Effector memory CD8-positive, alpha-beta T cell (primary cell): Measurements from ENCODE around the gene PLET1.
"Not testable (repeated sequence)": the region's sequence is repeated elsewhere in the genome, so short reads cannot be mapped to it uniquely, and the experiment has no call there.

Experiments used
- ATAC-seq: fragments of 150-1000 bp; cut with Tn5 transposase; replicated peaks from 2 replicates; pipeline ENCODE4 v1.10.0; 2021; ENCODE audit warnings: mild to moderate bottlenecking, moderate library complexity
- DNase-seq, 3 experiments: peaks; one replicate each; pipeline ENCODE4 v3.0.0; 2021
- H3K27ac Mint-ChIP-seq, 2 donors: one replicate each; pipeline ENCODE4 v1.8.0; 2022; ENCODE audit warnings: mild to moderate bottlenecking in 2 of 2, mixed read lengths in 2 of 2, moderate library complexity in 2 of 2
- H3K27me3 Mint-ChIP-seq, 2 donors: one replicate each; pipeline ENCODE4 v1.8.0; 2022; ENCODE audit warnings: mixed read lengths in 2 of 2
- H3K36me3 Mint-ChIP-seq: one replicate; pipeline ENCODE4 v1.8.0; 2022; ENCODE audit warnings: mild to moderate bottlenecking, moderate library complexity, mixed read lengths; ENCODE audit not compliant: insufficient read depth
- H3K4me1 Mint-ChIP-seq, 2 donors: one replicate each; pipeline ENCODE4 v1.8.0; 2022; ENCODE audit warnings: low read depth in 2 of 2, mixed read lengths in 2 of 2
- H3K4me3 Mint-ChIP-seq, 2 donors: one replicate each; pipeline ENCODE4 v1.8.0; 2022; ENCODE audit warnings: mild to moderate bottlenecking in 2 of 2, mixed read lengths in 2 of 2, moderate library complexity in 2 of 2
- H3K9me3 Mint-ChIP-seq, 2 donors: one replicate each; pipeline ENCODE4 v1.8.0; 2022; ENCODE audit warnings: mixed read lengths in 2 of 2

Gene PLET1

GRCh38 chr11:112206071-112206470, 54.6 kb downstream of the PLET1 start:
- no peaks in the 10 kb centered on the region for H3K9me3 Mint-ChIP-seq
- no peak overlapping the region for H3K4me3 Mint-ChIP-seq
- DNase-seq (no peak), ATAC-seq (no peak)
- no peak overlapping the region for H3K27ac Mint-ChIP-seq
- H3K27me3 Mint-ChIP-seq, result peaks cover 0 to 9% of the 10 kb centered on the region in 2 donors
- H3K36me3 Mint-ChIP-seq, result no peaks in the 10 kb centered on the region
- H3K4me1 Mint-ChIP-seq, result no peaks in the 10 kb centered on the region

- Mint-ChIP-seq H3K4me1 (no peaks in the 10 kb centered on the region), H3K27ac (no peak overlapping the region), H3K4me3 (no peak overlapping the region), H3K36me3 (no peaks in the 10 kb centered on the region), H3K9me3 (no peaks in the 10 kb centered on the region), H3K27me3 (peaks cover 0 to 4% of the 10 kb centered on the region in 2 donors)
- DNase-seq (no peak), ATAC-seq (no peak)
Observed at GRCh38 chr11:112200252-112200651, 60.4 kb downstream of the PLET1 start.

- not testable (repeated sequence) for H3K4me3 Mint-ChIP-seq, H3K27me3 Mint-ChIP-seq, H3K27ac Mint-ChIP-seq, H3K36me3 Mint-ChIP-seq, H3K4me1 Mint-ChIP-seq, H3K9me3 Mint-ChIP-seq, ATAC-seq, DNase-seq
Observed at GRCh38 chr11:112199101-112199500, 61.6 kb downstream of the PLET1 start.
